Esophagus squamous epithelium (tissue), 5 donors: Measurements from ENCODE around the gene A3GALT2. TPM values are rescaled to one million over a fixed set of nuclear protein-coding genes. Genes with fewer than 3 reads are reported as not detected.

ENCODE experiments used
- DNase-seq: peaks from one replicate; lab custom pipeline; 2025; lab: John Stamatoyannopoulos, UW
- H3K27ac ChIP-seq, 4 donors: fragments of 200-600 bp; sonication (generic); one replicate each; pipeline ENCODE4 v1.5.1; 2016 to 2019; ENCODE audit warnings: mild to moderate bottlenecking in 1 of 4
- H3K27me3 ChIP-seq, 4 donors: fragments of 200-600 bp; sonication (generic); 1 replicate in 3 of 4; 2 replicates in 1 of 4; pipeline versions ENCODE4 v1.5.1 to v1.6.0; 2017 to 2021; ENCODE audit warnings: antibody characterized with exemption in 1 of 4
- H3K36me3 ChIP-seq, 3 donors: fragments of 200-600 bp; sonication (generic); one replicate each; pipeline ENCODE4 v1.5.1; 2016 to 2019
- H3K4me1 ChIP-seq, 3 donors: fragments of 200-600 bp; sonication (generic); one replicate each; pipeline ENCODE4 v1.5.1; 2017 to 2019
- H3K4me3 ChIP-seq, 4 donors: fragments of 200-600 bp; sonication (generic); 1 replicate in 3 of 4; 2 replicates in 1 of 4; pipeline ENCODE4 v1.5.1; 2016 to 2019; ENCODE audit warnings: mild to moderate bottlenecking in 2 of 4, moderate library complexity in 1 of 4
- H3K9me3 ChIP-seq, 3 donors: fragments of 200-600 bp; sonication (generic); one replicate each; pipeline ENCODE4 v1.5.1; 2016 to 2019
- CTCF ChIP-seq, 6 experiments: fragments of 450-650 bp in 4 of 6; fragments of 200-600 bp in 2 of 6; sonication (generic) in 2 of 6; IDR thresholded peaks; one replicate each; pipeline ENCODE4 v1.5.1; 2016 to 2019; ENCODE audit warnings: antibody characterized with exemption in 6 of 6, mild to moderate bottlenecking in 4 of 6, moderate library complexity in 4 of 6
- POLR2A ChIP-seq, 4 donors: fragments of 450-650 bp; IDR thresholded peaks; one replicate each; pipeline ENCODE4 v1.6.1; 2017; ENCODE audit warnings: antibody characterized with exemption in 4 of 4, mild to moderate bottlenecking in 4 of 4, moderate library complexity in 3 of 4
- WGBS, 2 donors: methylation state at CpG; one replicate each; pipeline ENCODE4 v1.1.5; 2018; 5-methylcytosine and 5-hydroxymethylcytosine counted together
- intact Hi-C: fragments of 100-400 bp; cut with DNase I; formaldehyde crosslinking; loops from one replicate; pipeline ENCODE4 v1.15.0; 2022
- total RNA-seq, 4 donors: library from RNA; depleted of rRNA; stranded (reverse); fragments of >200 nt; gene quantifications; one replicate each; pipeline ENCODE4 v1.1.0, GENCODE V29; 2016
- donor health status: DM: yes; HTN: yes; CAD: no.

A3GALT2 gene
- total RNA-seq, 4 donors from 2014 or later = not detected

GRCh38 chr1:33273406-33273805, 47.5 kb downstream of the A3GALT2 start:
- no peak overlapping the region for H3K27ac ChIP-seq
- no peak overlapping the region for H3K4me3 ChIP-seq
- TF ChIP-seq POLR2A (IDR thresholded peaks at IDR 0.05) = no peak
- TF ChIP-seq CTCF (IDR thresholded peaks at IDR 0.05) = no peak
- WGBS, 2 donors = 72 to 93% methylated on average over 3 of the region's 3 CpGs
- H3K27me3 ChIP-seq = no peaks in the 10 kb centered on the region
- DNase-seq = no peak
- H3K36me3 ChIP-seq = peaks cover 0 to 73% (median 0%) of the 10 kb centered on the region in 3 donors
- peaks cover 4 to 48% (median 5%) of the 10 kb centered on the region in 3 donors for H3K4me1 ChIP-seq
- intact Hi-C loops = no loop called here
- no peaks in the 10 kb centered on the region for H3K9me3 ChIP-seq

- no peak for DNase-seq
- Histone ChIP-seq H3K4me1 (peaks cover 5 to 52% (median 8%) of the 10 kb centered on the region in 3 donors), H3K27me3 (no peaks in the 10 kb centered on the region), H3K36me3 (peaks cover 0 to 69% (median 0%) of the 10 kb centered on the region in 3 donors), H3K9me3 (no peaks in the 10 kb centered on the region), H3K4me3 (no peak overlapping the region), H3K27ac (no peak overlapping the region)
- 83% methylated on average over 1 of the region's 1 CpG; no CpG with 5 or more reads in 1 of the 2 donors for WGBS, 2 donors
- TF ChIP-seq POLR2A (IDR thresholded peaks at IDR 0.05) = no peak
- TF ChIP-seq CTCF (IDR thresholded peaks at IDR 0.05) = no peak
- intact Hi-C loops = no loop called here
Observed at GRCh38 chr1:33272930-33273329, 48.0 kb downstream of the A3GALT2 start.

GRCh38 chr1:33272509-33272908, 48.4 kb downstream of the A3GALT2 start:
- intact Hi-C loops = no loop called here
- DNase-seq = no peak
- TF ChIP-seq CTCF (IDR thresholded peaks at IDR 0.05) (no peak), POLR2A (IDR thresholded peaks at IDR 0.05) (no peak)
- H3K9me3 ChIP-seq = no peaks in the 10 kb centered on the region
- H3K4me3 ChIP-seq = no peak overlapping the region
- H3K27me3 ChIP-seq = no peaks in the 10 kb centered on the region
- peaks cover 0 to 64% (median 0%) of the 10 kb centered on the region in 3 donors for H3K36me3 ChIP-seq
- 40 to 66% methylated on average over 3 of the region's 3 CpGs for WGBS, 2 donors
- no peak overlapping the region for H3K27ac ChIP-seq
- H3K4me1 ChIP-seq = peaks cover 5 to 57% (median 11%) of the 10 kb centered on the region in 3 donors

- peaks cover 0 to 58% (median 0%) of the 10 kb centered on the region in 3 donors for H3K36me3 ChIP-seq
- H3K4me1 ChIP-seq = peaks cover 11 to 63% (median 11%) of the 10 kb centered on the region in 3 donors
- H3K9me3 ChIP-seq = no peaks in the 10 kb centered on the region
- intact Hi-C loops = no loop called here
- WGBS, 2 donors = 82 to 84% methylated on average over 9 to 13 of the region's 13 CpGs
- H3K27me3 ChIP-seq = no peaks in the 10 kb centered on the region
- H3K4me3 ChIP-seq = no peak overlapping the region
- DNase-seq = no peak
- peak overlapping the region in 1 of 4 donors; percentile 41 for H3K27ac ChIP-seq
- TF ChIP-seq CTCF (IDR thresholded peaks at IDR 0.05) (no peak), POLR2A (IDR thresholded peaks at IDR 0.05) (no peak)
Observed at GRCh38 chr1:33271666-33272505, 49.0 kb downstream of the A3GALT2 start.

GRCh38 chr1:33270808-33271465, 50.0 kb downstream of the A3GALT2 start:
- TF ChIP-seq POLR2A (IDR thresholded peaks at IDR 0.05) (no peak), CTCF (IDR thresholded peaks at IDR 0.05) (no peak)
- H3K4me3 ChIP-seq = no peak overlapping the region
- DNase-seq = no peak
- WGBS, 2 donors = 88 to 93% methylated on average over 4 to 6 of the region's 7 CpGs
- no peaks in the 10 kb centered on the region for H3K27me3 ChIP-seq
- intact Hi-C loops = no loop called here
- no peaks in the 10 kb centered on the region for H3K9me3 ChIP-seq
- H3K4me1 ChIP-seq = peaks cover 11 to 72% (median 12%) of the 10 kb centered on the region in 3 donors
- peak overlapping the region in 1 of 4 donors; percentile 1 for H3K27ac ChIP-seq
- H3K36me3 ChIP-seq = peaks cover 0 to 56% (median 0%) of the 10 kb centered on the region in 3 donors
